ENCODE measurements around the gene SRP54. TPM values are rescaled to one million over a fixed set of nuclear protein-coding genes. Genes with fewer than 3 reads are reported as not detected.

SRP54 gene
- polyA plus RNA-seq, 3 donors = 24.9 to 33.6 (median 25.4) TPM

GRCh38 chr14:34966413-34966812, 16.4 kb upstream of the SRP54 start:
- H3K27me3 ChIP-seq (ENCODE audit: control insufficient read depth in 2 of 2, insufficient read depth in 2 of 2, low read length in 2 of 2) = no peaks in the 10 kb centered on the region
- peaks cover 6 to 49% of the 10 kb centered on the region in 2 donors for H3K36me3 ChIP-seq (replicated peaks in 1 of 2; ENCODE audit: control insufficient read depth in 1 of 2, insufficient read depth in 2 of 2, low read length in 2 of 2)
- no peaks in the 10 kb centered on the region for H3K79me2 ChIP-seq (ENCODE audit: insufficient read depth, low read length)
- no peaks in the 10 kb centered on the region for H3K4me1 Mint-ChIP-seq
- H3K4me3 ChIP-seq (replicated peaks in 1 of 3; ENCODE audit: low read depth in 2 of 3, low read length in 3 of 3) = no peak overlapping the region
- H3K27ac ChIP-seq (ENCODE audit: low read depth in 1 of 2, low read length in 2 of 2) = no peak overlapping the region
- H3K4me3 Mint-ChIP-seq = no peak overlapping the region
- H3K9me3 ChIP-seq (replicated peaks in 1 of 2; ENCODE audit: control insufficient read depth in 1 of 2, insufficient read depth in 1 of 2, low read length in 2 of 2) = no peaks in the 10 kb centered on the region
- TF ChIP-seq CTCF (IDR thresholded peaks at IDR 0.05) = no peak
- peaks cover 24 to 52% of the 10 kb centered on the region in 2 donors for H3K36me3 Mint-ChIP-seq
- H3K9ac ChIP-seq (ENCODE audit: insufficient read depth, low read length, poor library complexity, severe bottlenecking) = no peak overlapping the region
- H3K4me1 ChIP-seq (ENCODE audit: control insufficient read depth in 1 of 2, insufficient read depth in 2 of 2, low read length in 2 of 2) = no peaks in the 10 kb centered on the region
- peaks cover 0 to 1% (median 0%) of the 10 kb centered on the region in 3 donors for H3K27me3 Mint-ChIP-seq (ENCODE audit: low read depth in 3 of 3)
- no peak for DNase-seq
- H3K4me2 ChIP-seq (replicated peaks; ENCODE audit: extremely low read depth, low read length, poor library complexity, severe bottlenecking) = no peak overlapping the region
- H3K27ac Mint-ChIP-seq = no peak overlapping the region
- no peaks in the 10 kb centered on the region for H4K20me1 ChIP-seq (ENCODE audit: insufficient read depth, low read length)
- intact Hi-C loops (cut with micrococcal nuclease) = no loop called here
- no peak overlapping the region for H2AFZ ChIP-seq (ENCODE audit: insufficient read depth, low read depth, low read length, poor library complexity, severe bottlenecking)
- WGBS (ENCODE audit: insufficient coverage) = no CpG with 5 or more reads among the region's 3 CpGs
- H3K9me3 Mint-ChIP-seq = no peaks in the 10 kb centered on the region

GRCh38 chr14:34970665-34971064, 12.1 kb upstream of the SRP54 start:
- peaks cover 5% of the 10 kb centered on the region for H3K79me2 ChIP-seq (ENCODE audit: insufficient read depth, low read length)
- peaks cover 0 to 1% (median 0%) of the 10 kb centered on the region in 3 donors for H3K27me3 Mint-ChIP-seq (ENCODE audit: low read depth in 3 of 3)
- intact Hi-C loops (cut with micrococcal nuclease) = no loop called here

More at GRCh38 chr14:34970665-34971064, 12.1 kb upstream of the SRP54 start:
- Histone ChIP-seq H4K20me1 (ENCODE audit: insufficient read depth, low read length) (no peaks in the 10 kb centered on the region), H2AFZ (ENCODE audit: insufficient read depth, low read depth, low read length, poor library complexity, severe bottlenecking) (no peak overlapping the region), H3K4me2 (replicated peaks; ENCODE audit: extremely low read depth, low read length, poor library complexity, severe bottlenecking) (no peak overlapping the region), H3K27ac (ENCODE audit: low read depth in 1 of 2, low read length in 2 of 2) (no peak overlapping the region), H3K4me3 (replicated peaks in 1 of 3; ENCODE audit: low read depth in 2 of 3, low read length in 3 of 3) (no peak overlapping the region), H3K4me1 (ENCODE audit: control insufficient read depth in 1 of 2, insufficient read depth in 2 of 2, low read length in 2 of 2) (no peaks in the 10 kb centered on the region), H3K9me3 (replicated peaks in 1 of 2; ENCODE audit: control insufficient read depth in 1 of 2, insufficient read depth in 1 of 2, low read length in 2 of 2) (no peaks in the 10 kb centered on the region), H3K9ac (ENCODE audit: insufficient read depth, low read length, poor library complexity, severe bottlenecking) (no peak overlapping the region), H3K36me3 (replicated peaks in 1 of 2; ENCODE audit: control insufficient read depth in 1 of 2, insufficient read depth in 2 of 2, low read length in 2 of 2) (peaks cover 6 to 42% of the 10 kb centered on the region in 2 donors), H3K27me3 (ENCODE audit: control insufficient read depth in 2 of 2, insufficient read depth in 2 of 2, low read length in 2 of 2) (no peaks in the 10 kb centered on the region)
- WGBS (ENCODE audit: insufficient coverage) = no CpG with 5 or more reads among the region's 1 CpG
- no peak for TF ChIP-seq CTCF (IDR thresholded peaks at IDR 0.05)
- H3K9me3 Mint-ChIP-seq = peaks cover 0 to 1% (median 0%) of the 10 kb centered on the region in 7 donors
- H3K36me3 Mint-ChIP-seq = peaks cover 27 to 41% of the 10 kb centered on the region in 2 donors
- no peak overlapping the region for H3K4me3 Mint-ChIP-seq
- no peak for DNase-seq
- peaks cover 2% of the 10 kb centered on the region for H3K4me1 Mint-ChIP-seq
- H3K27ac Mint-ChIP-seq = no peak overlapping the region
